HCT116 (cell line): ENCODE measurements around the gene METTL24.

ENCODE experiments used
- EZH2 ChIP-seq: fragments of 200-600 bp; sonication (generic); IDR thresholded peaks from 2 replicates; pipeline ENCODE4 v1.6.1; 2017; ENCODE audit warnings: antibody characterized with exemption, mixed run types
- POLR2A ChIP-seq: IDR thresholded peaks from 2 replicates; pipeline ENCODE4 v1.7.0; 2011; ENCODE audit warnings: borderline replicate concordance; ENCODE audit not compliant: insufficient read depth, insufficient read length; ENCODE audit errors: extremely low read depth
- POLR2AphosphoS5 ChIP-seq: IDR thresholded peaks from 2 replicates; pipeline ENCODE4 v1.6.1; 2011; ENCODE audit warnings: mild to moderate bottlenecking, low read depth, low read length, moderate library complexity
- SRF ChIP-seq: IDR thresholded peaks from 2 replicates; pipeline ENCODE4 v1.6.1; 2012; ENCODE audit warnings: low read depth
- ZBTB33 ChIP-seq: IDR thresholded peaks from 2 replicates; pipeline ENCODE4 v1.6.1; 2011; ENCODE audit warnings: mild to moderate bottlenecking, low read length, moderate library complexity; ENCODE audit not compliant: insufficient replicate concordance; ENCODE audit errors: extremely low read depth
- ZFX ChIP-seq: fragments of 450-650 bp; IDR thresholded peaks from 2 replicates; pipeline ENCODE4 v1.6.1; 2017
- TF ChIP-seq, protein P1 (sequence below), 3 experiments: fragments of 200-600 bp in 1 of 3; sonication (generic) in 1 of 3; IDR thresholded peaks in 2 of 3; conservative IDR thresholded peaks in 1 of 3; 2 replicates each; pipeline ENCODE4 v1.5.1; 2012 to 2017; ENCODE audit warnings: low read depth in 2 of 3, low read length in 2 of 3, antibody characterized with exemption in 1 of 3, borderline replicate concordance in 1 of 3, control low read depth in 1 of 3, mild to moderate bottlenecking in 1 of 3, mixed read lengths in 1 of 3, mixed run types in 1 of 3, moderate library complexity in 1 of 3; ENCODE audit not compliant: insufficient read depth in 1 of 3

GRCh38 chr6:110315207-110315868 is 42.8 kb downstream of the METTL24 start:
- TF ChIP-seq, protein P1, sequence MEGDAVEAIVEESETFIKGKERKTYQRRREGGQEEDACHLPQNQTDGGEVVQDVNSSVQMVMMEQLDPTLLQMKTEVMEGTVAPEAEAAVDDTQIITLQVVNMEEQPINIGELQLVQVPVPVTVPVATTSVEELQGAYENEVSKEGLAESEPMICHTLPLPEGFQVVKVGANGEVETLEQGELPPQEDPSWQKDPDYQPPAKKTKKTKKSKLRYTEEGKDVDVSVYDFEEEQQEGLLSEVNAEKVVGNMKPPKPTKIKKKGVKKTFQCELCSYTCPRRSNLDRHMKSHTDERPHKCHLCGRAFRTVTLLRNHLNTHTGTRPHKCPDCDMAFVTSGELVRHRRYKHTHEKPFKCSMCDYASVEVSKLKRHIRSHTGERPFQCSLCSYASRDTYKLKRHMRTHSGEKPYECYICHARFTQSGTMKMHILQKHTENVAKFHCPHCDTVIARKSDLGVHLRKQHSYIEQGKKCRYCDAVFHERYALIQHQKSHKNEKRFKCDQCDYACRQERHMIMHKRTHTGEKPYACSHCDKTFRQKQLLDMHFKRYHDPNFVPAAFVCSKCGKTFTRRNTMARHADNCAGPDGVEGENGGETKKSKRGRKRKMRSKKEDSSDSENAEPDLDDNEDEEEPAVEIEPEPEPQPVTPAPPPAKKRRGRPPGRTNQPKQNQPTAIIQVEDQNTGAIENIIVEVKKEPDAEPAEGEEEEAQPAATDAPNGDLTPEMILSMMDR (IDR thresholded peaks at IDR 0.05 in 2 of 3, conservative IDR thresholded peaks at IDR 0.05 in 1 of 3; ENCODE audit: borderline replicate concordance in 1 of 3, insufficient read depth in 1 of 3, low read depth in 2 of 3, low read length in 2 of 3) = no peak
- TF ChIP-seq POLR2AphosphoS5 (no peak), EZH2 (no peak), POLR2A (no peak), SRF (no peak), ZBTB33 (no peak), ZFX (no peak)
